HG02943 (cell line): Measurements from ENCODE around the gene GSTP1.
A peak's percentile ranks its signal among the peaks of the same experiment; 100 is the strongest.
"Not testable (repeated sequence)": the region's sequence is repeated elsewhere in the genome, so short reads cannot be mapped to it uniquely, and the experiment has no call there.

Experiments used
- ATAC-seq: cut with Tn5 transposase; IDR thresholded peaks from one replicate; pipeline ENCODE4 v1.9.1; 2021; ENCODE audit warnings: mild to moderate bottlenecking, low read depth, moderate library complexity; ENCODE audit not compliant: unreplicated experiment

The GSTP1 gene

DNA sequence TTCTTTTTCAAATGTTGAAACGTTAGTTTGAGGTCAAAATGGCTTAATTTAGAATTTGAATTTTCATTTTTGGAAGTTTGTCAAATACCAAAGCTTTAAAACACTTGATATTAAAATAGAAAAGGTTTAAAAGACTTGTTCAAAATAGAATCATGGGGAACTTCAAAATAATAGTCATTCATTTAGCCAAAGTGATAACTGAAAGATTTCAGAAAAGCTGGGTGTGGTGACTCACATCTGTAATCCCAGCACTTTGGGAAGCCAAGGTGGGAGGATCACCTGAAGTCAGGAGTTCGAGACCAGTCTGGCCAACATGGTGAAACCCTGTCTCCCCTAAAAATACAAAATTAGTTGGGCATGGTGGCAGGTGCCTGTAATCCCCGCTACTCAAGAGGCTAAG lies 10.9 kb downstream of the GSTP1 start:
- ATAC-seq: no peak

DNA sequence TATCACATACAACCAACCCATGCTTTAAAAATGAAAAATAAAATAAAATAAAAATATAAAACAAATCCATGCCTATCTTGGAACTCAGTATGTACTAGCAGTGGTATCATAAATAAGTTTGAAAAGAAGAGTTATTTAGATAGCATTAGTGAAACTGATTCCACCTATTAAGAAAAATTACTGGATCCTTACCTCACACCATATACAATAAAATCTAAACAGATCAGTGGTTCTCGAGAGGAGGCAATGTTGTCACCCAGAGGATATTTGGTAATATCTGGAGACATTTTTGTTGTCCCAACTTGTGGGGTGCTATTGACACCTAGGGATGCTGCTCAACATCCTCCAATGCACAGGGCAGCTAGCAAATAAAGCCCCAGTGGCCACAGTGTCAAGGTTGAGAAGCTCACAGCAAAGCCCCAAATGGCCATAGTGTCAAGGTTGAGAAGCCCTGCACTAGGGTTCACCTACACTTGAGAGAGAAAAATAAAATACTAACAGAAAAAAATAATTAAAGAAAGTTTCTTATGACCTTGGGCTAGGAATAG lies 13.2 kb downstream of the GSTP1 start:
- no peak for ATAC-seq

DNA sequence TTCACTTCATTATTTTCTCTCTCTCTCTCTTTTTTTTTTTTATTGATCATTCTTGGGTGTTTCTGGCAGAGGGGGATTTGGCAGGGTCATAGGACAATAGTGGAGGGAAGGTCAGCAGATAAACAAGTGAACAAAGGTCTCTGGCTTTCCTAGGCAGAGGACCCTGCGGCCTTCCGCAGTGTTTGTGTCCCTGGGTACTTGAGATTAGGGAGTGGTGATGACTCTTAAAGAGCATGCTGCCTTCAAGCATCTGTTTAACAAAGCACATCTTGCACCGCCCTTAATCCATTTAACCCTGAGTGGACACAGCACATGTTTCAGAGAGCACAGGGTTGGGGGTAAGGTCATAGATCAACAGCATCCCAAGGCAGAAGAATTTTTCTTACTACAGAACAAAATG lies 13.8 kb downstream of the GSTP1 start:
- not testable (repeated sequence) for ATAC-seq

DNA sequence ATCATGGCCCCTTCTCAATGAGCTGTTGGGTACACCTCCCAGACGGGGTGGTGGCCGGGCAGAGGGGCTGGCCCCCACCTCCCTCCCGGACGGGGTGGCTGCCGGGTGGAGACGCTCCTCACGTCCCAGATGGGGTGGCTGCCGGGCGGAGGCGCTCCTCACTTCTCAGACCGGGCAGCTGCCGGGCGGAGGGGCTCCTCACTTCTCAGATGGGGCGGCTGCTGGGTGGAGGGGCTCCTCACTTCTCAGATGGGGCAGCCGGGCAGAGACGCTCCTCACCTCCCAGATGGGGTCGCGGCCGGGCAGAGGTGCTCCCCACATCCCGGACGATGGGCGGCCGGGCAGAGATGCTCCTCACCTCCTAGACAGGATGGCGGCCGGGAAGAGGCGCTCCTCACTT lies 14.4 kb downstream of the GSTP1 start:
- ATAC-seq: not testable (repeated sequence)

DNA sequence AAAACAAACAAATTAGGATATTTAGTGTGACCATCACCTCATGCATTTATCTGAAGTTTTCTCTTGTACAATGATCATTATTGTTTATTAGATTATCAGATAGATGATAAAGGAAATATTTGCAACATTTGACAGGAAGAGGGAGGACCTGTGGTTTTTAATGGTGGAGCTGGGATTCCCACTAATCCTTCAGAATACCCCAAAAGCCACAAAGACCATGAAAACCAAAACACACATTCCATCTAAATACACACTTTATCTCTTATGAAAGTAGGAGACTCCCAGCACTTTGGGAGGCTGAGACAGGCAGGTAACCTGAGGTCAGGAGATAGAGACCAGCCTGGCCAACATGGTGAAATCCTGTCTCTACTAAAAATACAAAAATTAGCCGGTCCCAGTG lies 15.5 kb downstream of the GSTP1 start:
- ATAC-seq: no peak

DNA sequence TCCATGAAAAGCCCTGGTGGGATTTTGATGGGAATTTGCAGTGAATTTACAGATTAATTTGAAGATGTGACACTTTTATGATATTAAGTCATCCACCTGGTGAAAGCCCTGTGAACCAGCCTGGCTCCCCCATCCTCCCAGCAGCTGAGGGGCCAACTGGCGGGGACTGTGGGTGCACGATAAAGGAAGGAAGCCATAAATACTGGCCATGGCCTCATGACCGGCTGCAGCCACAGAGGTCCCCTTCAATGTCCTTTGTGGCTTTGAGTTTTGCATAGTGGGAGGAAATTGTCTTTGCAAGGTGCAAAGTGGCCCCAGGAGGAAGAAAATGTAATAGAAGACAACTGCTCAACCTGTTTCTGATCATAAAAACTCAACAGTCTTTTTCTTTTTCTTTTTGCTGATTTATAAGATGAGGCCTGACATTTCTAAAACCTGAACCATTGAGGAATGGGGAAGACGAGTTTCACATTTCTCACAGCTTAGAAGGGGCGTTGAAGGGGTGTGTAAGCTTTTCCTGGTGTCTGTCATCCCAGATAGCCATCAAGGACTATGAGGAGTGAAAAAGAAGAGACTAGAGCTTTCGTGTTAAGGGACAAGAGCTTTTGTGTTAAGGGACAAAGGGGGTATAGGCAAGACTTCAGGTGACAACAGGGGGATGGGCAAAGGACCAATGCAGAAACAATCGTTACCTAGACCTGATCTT lies 16.9 kb downstream of the GSTP1 start:
- peak; percentile 73 for ATAC-seq

DNA sequence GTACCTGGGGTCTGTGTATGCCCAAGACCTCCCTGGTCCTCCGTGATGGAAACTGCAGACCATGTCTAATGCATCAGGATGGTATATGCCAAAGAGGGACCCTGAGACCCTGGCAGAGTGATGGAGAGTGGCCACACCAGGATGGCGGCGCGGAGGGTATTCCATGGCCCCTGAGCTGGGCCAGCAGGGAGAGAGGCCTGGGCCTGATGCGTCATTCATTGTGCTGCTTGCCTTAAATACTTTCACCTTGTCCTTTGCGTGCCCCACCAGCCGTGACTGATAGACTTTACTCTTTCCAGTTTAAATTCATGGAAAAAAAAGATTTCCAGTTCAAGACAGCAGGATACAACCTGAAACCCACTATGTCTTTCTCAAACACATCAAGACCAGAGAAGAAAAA lies 17.5 kb downstream of the GSTP1 start:
- ATAC-seq: no peak

DNA sequence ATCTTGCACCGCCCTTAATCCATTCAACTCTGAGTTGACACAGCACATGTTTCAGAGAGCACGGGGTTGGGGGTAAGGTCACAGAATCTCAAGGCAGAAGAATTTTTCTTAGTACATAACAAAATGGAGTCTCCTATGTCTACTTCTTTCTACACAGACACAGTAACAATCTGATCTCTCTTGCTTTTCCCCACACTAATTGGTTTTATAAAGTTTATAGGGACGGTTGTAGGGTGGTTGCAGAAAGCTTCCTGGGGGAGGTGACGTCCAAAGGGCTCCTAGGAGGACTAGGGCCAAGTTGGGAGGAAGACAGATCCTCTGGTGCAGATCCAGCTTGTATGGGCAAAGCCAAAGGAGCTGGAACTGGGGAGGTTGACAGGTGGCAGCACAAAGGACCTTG lies 20.5 kb downstream of the GSTP1 start:
- ATAC-seq: not testable (repeated sequence)

DNA sequence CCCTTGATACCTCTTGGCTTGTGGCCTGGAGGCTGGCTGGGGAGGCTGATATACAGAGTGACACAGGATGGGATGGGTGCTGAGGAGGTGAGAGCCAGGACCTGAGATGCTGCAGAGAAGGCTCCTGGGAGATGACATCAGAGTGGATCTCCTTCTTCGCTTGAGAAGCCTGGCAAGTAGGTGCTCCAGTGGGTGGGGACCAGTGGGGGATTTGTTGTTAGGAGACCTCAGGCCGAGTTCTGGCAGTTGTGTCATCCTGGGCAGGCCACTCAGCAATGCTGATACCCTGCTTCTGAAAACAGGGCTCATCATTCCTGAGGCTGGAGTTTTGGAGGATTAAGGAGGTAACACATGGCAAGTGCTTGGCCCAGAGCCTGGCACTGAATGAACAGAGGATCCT lies 21.2 kb downstream of the GSTP1 start:
- no peak for ATAC-seq

DNA sequence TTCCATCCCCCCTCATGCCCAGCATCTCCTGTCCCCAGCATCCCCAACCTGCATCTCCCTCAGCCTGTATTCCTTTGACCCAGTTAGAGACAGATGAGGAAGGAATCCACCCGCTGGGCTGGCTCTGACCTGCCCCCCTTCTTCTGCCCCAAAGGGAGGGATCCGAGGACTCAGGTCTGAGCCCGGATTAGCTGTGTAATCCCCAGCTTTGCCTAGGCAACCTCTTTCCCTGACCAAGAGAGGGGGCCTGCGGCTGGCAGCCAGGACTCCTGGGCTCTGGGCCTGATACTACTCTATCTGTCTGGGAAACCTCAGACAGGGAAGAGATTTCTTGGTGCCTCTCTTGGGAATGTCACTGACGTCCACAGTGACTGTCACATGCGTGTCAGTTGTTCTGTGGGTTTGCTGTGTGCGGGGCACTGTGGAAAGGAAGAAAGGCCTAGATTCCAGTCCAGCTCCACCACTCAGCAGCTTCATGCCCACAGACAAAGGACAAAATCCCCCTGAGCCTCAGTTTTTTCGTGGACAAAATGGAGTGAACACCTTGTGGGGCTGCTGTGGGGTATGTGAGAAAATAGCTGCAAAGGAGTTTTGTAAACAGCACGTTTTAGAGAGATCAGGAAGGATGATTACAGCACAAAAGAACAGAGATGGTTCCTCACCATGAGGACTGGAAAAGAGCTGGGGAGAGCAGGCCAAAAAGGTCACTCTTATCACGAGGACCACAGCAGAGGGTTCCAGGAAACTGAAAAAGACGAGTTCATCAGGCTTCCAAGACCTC lies 21.8 kb downstream of the GSTP1 start:
- ATAC-seq: no peak

DNA sequence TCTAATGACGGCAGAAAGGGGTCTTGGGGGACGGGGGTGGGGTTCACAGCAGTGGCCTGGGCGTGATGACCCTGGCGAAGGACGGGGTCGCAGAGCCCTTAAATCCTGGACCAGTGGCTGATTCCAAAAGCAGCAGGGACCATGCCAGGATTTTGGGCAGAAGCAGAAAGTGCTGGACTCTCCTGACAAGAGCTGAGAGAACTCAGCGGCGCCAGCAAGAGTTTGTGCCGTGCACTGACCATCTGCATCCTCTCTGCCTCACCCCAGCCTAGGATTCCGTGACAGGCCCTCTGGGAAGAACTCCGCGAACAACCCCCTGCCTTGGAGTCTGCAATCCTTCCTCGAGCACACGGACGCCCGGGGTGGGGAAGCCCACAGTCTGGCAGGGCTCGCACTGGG lies 22.5 kb downstream of the GSTP1 start:
- no peak for ATAC-seq

DNA sequence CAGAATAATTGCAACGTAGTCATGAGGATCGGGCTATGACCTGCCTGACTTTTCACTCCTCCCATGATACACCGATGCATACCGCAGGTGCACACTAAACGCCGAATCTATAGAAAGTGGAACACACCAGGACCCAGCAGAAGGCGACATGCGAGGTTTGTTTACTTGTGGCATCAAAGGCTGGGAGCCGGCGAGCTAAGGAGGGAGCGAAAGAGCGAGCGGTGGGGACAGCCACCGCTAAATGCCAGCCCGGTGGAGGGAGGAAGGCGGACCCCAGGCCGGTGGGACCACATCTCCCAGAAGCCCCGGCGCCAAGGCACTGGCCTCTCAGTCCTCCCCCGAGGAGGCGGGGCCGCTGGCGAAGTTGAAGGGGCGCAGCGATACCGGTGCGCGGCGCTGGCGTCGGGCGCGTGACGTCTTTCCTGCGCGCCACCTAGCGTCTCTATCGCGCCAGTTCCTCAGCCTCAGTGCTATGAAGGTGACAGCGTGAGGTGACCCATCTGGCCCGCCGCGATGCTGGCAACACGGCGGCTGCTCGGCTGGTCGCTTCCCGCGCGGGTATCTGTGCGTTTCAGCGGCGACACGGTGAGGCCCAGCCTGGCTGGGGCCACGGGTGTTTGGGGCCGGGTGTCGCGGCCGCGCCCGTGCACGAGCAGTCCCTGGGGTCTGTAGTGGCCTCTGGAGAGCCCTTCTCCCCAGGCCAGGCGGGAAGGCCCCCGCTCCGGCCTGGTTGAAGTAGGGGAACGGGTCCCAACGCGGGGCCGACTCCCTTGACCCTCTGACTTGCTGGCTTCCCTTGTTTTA lies 23.1 kb downstream of the GSTP1 start, which contains the start of gene NDUFV1:
NDUFV1 (plus strand) TSS at position 445 of the 804 bp plus-strand sequence; CDS start at position 514, 69 bp downstream.
- peak; percentile 94 for ATAC-seq

DNA sequence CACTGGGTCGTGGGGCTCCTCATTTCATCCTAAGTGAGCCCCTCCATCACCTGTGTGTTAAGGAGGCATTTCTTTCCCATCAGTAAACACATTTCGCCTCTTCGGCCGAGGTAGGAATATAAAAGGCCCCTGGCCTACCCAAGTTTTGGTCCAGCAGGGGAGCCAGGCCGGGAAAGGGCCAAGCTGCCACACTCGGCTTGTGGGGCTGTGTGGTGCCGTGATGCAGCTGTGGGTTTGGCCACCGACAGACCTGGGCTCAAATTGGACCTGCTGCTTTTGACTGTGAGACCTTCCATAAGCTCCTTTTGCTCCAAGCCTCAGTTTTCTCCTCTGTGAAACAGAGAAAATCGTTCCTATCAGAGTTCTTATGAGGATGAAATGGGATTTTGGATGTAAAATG lies 23.9 kb downstream of the GSTP1 start:
- ATAC-seq: no peak

DNA sequence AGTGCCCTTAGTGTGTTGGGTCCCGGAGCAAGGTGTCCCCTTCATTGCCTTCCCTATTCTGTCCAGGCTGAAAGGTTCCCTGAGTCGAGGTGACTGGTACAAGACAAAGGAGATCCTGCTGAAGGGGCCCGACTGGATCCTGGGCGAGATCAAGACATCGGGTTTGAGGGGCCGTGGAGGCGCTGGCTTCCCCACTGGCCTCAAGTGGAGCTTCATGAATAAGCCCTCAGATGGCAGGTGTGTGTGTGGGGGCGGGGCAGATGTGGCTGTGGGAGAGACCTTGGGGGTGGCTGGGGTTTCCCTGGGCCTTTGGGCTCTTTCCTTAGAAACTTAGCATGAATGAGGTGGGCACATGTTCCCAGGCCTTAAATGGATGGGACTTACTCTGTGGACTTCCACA lies 24.9 kb downstream of the GSTP1 start:
- ATAC-seq: no peak

DNA sequence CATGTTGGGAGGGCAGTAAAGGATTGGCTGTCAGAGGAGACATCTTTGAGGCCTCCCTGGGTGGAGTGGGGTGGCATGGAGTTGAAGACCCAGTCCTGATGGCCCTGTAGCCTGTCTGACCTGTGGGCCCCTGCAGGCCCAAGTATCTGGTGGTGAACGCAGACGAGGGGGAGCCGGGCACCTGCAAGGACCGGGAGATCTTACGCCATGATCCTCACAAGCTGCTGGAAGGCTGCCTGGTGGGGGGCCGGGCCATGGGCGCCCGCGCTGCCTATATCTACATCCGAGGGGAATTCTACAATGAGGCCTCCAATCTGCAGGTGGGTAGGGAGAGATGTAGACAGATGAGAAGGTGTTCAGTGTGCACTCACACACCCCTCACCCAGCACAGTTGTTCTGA lies 25.7 kb downstream of the GSTP1 start:
- no peak for ATAC-seq

DNA sequence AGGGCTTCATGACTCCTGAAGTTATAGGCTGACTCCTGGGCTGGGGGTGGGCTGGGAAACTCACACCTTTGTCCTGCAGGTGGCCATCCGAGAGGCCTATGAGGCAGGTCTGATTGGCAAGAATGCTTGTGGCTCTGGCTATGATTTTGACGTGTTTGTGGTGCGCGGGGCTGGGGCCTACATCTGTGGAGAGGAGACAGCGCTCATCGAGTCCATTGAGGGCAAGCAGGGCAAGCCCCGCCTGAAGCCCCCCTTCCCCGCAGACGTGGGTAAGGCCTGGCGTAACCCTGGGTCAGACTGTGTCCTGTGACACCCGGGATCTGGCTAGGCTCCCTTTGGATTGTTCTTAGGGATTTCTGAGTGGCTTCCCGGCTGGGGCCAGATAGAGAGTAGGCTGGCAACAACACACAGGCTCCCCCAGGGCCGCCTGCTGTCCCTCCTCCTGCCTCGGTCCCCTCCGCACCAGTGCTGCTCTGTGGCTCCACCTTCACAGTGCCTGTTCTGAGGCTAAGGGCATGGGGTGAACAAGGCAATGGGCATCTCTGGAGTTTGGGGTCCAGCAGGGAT lies 26.8 kb downstream of the GSTP1 start:
- no peak for ATAC-seq

DNA sequence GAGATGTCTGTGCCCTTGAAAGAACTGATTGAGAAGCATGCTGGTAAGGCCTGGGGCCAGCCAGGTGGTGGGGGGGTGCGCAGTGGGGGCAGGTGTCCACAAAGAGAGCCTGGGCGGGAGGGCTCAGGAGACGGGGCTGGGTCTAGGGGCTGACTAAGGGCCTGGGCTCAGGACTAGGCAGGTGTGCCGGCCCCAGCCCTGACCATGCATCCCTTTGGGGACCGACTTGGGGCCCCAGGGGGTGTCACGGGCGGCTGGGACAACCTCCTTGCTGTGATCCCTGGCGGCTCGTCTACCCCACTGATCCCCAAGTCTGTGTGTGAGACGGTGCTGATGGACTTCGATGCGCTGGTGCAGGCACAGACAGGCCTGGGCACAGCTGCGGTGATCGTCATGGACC lies 27.6 kb downstream of the GSTP1 start:
- no peak for ATAC-seq

DNA sequence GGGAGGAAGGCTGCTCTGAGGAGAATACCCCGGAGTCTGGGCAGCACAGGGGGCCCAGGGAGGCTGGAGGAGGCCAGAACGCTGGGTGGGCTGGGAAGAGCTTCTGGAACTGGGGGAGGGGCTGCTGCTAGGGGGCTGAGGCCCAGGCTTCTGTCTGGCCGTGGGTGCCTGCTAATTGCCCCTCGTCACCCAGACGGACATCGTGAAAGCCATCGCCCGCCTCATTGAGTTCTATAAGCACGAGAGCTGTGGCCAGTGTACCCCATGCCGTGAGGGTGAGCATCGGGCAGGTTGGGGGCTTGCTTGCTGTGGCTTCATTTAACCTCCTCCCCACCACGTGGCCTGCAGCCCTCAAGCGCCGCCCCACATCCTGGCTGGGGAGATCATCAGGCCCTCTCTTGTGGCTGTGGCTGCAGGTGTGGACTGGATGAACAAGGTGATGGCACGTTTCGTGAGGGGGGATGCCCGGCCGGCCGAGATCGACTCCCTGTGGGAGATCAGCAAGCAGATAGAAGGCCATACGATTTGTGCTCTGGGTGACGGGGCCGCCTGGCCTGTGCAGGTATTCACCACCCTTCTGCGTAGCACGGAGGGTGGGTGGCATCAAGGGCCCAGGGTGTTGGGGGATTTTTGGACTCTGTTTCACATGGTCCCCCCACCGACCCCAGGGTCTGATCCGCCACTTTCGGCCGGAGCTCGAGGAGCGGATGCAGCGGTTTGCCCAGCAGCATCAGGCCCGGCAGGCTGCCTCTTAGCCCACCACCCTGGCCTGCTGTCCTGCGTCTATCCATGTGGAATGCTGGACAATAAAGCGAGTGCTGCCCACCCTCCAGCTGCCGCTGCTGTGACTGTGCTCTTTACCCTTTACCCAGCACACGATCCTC lies 28.3 kb downstream of the GSTP1 start:
- no peak for ATAC-seq

DNA sequence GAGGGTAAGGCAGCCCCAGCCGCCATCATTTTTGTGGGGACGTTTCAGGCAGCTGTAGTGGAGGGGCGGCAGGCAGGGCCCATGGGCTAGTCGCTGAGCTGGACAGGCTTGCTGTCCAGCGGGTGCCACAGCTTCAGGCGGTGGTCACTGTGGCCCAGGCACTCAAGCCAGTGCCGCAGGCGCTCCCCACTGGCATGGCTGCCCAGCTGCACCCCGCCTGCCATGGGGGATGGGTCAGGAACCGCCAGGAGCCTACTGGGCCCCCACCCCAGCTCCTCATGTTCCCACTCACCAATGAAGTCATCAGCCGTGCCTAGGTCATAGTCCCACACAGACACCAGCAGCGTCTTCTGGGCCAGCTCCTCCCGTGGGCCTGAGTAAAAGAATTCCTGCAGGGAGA lies 29.1 kb downstream of the GSTP1 start:
- no peak for ATAC-seq
